ENCODE data around the gene SASH3.

Gene SASH3

DNA sequence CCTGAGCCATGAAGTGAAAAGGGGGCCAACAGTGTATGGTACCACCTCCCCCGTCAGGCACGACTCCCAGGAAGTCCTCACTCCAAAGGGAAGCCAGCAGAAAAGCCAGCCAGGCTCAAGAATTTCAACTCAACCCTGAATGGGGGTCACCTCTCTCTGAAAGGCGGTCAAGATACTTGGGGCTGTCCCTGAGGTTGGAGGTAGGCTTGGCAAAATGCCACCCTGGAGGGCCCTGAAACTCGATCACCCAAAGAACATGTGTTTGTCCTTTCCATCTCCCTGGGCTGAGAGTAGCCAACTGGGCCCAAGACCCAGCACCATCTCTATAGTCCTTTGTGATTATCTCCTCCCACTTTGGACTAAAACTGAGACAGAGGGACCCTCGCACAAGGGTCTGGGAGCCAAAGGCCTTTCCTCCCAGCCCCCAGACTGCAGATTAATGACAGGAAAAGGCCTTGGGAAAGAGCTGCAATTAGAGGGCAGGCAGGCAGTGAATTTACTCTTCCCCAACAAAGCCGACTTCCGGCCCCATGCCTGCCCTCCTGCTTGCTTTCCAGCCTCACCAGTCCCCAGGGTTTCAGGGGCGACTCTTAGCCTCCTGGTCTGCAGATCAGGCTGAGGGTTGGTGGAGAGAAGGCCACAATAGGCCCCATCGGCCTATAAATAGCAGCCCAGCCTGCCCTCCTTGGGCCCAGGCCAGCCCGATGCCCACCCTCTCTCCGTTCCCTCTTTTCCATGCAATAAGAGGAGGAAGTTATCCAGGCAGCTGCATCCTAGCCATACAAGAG, 5.6 kb downstream of the SASH3 start:
- DNase-seq, result no peak

DNA sequence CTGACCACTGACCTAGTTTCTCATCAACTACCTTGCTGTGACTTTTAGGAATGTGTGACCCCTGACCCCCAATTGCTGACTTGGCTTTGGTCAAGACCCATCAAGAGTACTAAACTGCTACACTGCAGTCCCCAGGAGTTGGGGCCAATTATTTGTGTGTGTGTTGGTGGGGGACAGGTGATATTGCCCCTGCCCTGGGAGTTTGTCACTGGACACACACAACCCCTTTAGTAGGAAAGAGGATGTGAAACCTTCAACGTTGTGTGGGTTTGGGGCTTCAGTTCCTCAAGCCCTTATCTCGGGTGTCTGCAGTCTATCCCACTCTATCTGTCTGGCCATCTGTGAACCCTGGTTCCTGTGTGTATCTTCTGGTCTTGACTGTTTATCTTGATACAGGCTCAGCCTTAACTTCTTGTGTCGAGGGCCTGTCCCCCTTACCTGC, 6.5 kb downstream of the SASH3 start:
- DNase-seq, result no peak

DNA sequence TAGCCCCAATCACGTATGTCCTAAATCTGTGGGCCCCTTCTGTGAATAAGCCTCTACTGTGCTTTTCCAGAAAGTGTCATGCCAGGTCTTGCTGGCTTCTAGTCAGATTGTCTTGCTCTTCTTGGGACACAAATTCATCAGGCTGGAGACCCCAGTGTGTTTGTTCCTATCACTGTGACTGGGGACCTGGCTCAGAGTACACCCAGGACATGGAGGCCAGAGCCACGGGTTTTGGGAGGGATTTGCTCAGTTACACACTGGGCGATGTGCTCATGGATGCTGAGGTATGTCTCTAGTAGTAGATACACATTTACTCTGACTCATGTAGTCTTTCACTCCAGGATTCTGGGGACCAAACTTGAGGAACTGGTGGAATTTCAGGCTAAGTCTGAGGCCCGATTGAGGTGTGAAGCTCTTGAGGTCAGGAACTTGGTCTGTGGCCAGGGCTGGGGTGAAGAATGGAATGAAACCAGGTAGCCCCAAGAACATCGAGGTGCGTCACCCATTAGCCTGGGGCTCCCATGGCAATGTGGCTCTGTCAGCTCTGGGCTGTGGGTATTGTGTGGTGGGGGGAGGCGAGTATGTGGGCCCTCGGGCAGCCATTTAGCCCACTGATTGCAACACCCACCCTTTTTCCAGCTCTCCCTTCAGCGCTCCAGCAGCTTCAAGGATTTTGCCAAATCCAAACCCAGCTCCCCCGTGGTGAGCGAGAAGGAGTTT, 7.7 kb downstream of the SASH3 start:
- DNase-seq, result no peak

DNA sequence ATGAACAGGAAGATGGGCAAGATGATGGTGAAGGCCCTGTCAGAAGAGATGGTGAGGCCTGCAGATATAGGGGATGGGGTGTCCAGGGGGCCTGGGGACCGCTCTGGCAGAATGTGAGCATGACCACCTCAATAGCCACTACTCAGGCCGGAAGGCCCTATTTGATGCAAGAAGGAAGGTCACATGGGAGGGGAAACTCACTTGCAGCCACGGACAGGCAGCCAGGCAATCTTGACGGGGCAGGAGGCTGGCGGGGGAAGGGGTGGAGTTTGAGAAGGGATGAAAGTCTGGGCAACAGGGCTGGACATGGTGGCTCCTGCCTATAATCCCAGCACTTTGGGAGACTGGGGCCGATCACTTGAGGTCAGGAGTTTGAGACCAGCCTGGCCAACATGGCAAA, 8.8 kb downstream of the SASH3 start:
- no peak for DNase-seq

DNA sequence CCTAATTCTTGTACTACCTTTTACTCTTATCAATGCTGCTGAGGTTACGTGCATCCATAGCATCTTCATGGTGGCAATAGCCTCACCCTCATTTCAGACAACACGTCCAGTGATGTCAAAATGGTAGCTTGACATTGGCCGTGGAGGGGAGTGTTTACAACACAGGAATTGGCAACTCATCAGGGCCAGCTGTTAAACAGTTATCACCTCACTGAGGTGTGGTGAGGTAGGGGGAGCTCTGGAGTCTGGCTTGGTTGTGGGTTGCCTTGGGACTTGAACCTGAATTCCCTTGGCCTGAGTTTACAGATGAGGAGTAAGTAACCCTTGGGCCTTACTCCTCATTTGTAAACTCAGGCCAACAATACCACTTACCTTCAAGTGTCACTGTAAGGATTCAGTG, 10.4 kb downstream of the SASH3 start:
- no peak for DNase-seq

DNA sequence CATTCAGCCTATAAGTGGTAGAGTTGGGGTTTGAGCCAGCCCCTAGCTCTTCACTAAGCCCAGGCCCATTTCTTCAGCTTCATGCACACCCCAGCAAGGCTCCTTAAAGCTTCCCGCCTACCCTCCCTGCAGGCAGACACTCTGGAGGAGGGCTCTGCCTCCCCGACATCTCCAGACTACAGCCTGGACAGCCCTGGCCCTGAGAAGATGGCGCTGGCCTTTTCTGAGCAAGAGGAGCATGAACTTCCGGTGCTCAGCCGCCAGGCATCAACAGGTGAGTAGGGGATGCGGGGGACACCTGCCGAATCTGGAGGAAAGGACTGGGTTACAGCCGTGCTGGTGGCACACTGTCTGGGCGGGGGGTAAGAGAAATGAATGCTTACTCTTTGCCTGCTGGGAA, 11.1 kb downstream of the SASH3 start:
- DNase-seq, result no peak

DNA sequence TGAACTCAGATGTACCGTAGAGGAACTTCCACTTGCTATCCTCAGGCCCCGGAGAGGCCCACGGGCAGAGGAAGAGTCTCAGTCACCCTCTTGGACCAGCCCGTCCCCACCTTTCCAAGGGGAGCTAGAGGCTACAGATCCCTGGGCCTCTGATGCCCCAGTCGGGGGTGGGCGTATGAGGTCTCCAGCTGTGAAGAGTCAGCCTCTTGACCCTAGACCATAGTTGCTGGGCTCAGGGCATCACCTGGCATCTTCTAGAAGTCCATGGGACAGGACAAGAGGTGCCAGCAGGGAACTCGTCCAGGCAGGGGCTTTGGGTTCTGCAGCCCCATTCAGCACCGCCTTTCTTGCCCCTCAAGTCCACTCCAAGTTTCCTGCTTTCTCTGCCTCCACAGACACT, 11.6 kb downstream of the SASH3 start:
- DNase-seq, result no peak

DNA sequence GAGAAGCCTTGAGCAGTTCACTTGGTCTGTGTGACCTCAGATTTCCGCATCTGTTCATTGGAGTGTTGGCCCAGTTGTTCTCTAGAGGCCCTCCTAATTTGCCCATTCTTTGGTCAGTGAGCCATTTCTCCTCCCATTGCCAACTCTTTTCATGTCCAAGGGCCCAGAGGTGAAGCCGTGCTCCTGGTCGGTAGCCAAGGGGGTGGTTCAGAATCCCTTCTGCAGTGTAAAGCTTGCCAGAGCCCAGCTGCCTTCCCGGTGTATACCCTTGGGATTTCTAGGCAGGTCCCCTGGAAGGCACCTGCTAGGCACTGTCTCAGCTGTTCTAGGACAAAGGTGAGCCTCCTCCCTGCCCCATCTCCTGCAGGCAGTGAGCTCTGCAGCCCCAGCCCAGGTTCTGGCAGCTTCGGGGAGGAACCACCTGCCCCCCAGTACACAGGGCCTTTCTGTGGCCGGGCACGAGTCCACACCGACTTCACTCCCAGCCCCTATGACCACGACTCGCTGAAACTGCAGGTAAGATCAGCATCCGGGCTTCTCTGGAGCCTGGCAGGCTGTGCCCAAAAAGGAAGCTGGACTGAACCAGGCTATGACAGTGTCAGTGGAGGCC, 12.3 kb downstream of the SASH3 start:
- no peak for DNase-seq

DNA sequence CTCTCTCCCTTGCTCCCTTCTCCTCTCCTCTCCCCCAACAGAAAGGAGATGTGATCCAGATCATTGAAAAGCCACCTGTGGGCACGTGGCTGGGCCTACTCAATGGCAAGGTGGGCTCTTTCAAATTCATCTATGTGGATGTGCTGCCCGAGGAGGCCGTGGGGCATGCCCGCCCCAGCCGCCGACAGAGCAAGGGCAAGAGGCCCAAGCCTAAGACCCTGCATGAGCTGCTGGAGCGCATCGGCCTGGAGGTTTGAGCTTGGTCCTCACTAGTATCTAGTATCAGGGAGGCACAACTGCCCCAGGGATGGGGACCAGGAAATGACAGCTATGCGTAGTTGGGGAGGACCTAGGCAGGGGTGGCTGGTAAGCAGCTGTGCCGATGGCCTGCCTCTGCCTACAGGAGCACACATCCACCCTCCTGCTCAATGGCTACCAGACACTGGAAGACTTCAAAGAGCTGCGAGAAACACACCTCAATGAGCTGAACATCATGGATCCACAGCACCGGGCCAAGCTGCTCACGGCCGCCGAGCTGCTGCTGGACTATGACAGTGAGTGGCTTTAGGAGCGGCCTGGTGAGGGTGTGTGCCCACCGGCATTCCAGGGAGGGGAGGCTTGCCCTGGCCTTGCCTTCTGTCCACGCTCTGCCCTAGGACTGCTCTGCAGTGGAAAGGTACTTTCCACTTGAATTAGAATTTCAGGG, 13.0 kb downstream of the SASH3 start:
- no peak for DNase-seq

DNA sequence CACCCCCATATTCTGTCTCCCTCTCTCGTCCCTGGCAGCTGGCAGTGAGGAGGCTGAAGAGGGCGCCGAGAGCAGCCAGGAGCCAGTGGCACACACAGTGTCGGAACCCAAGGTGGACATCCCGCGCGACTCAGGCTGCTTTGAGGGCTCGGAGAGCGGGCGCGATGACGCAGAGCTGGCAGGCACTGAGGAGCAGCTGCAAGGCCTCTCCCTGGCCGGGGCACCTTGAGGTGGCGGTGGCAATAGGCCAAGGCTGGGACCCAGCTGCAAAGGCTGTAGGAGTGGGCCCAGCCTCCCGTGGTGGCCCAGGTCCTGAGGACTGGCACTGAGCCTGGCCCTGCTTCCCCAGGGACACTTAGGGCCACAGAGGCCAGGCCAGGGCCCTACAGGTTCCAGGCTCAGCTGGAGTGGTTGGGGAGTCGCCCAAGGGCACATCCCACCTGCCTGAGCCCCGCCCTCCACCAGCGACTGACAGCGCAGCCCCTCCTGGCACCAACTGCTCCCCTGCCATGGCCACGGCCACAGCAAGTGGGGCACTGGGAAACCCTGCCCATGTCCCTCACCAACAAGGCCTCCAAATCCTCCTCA, 13.9 kb downstream of the SASH3 start:
- DNase-seq, result no peak

DNA sequence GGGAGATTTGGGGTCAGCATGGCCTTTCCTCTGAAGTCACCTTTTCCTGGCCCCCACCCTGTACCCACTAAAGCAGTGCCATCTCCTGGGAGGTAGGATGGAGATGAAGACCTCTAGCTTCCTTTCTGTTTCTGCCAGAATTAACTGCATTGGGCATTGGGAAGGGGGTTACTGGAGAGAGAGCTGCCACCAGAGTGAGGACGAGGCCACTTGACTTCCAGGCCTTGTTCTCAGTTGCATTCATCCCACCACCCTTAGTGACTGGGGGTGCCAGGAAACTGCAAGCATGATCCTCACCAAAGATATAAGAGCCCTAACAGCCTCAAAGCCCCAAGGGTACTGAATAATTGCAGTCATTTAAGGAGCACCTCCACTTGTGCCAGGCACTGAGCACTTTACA, 15.8 kb downstream of the SASH3 start:
- DNase-seq, result no peak

DNA sequence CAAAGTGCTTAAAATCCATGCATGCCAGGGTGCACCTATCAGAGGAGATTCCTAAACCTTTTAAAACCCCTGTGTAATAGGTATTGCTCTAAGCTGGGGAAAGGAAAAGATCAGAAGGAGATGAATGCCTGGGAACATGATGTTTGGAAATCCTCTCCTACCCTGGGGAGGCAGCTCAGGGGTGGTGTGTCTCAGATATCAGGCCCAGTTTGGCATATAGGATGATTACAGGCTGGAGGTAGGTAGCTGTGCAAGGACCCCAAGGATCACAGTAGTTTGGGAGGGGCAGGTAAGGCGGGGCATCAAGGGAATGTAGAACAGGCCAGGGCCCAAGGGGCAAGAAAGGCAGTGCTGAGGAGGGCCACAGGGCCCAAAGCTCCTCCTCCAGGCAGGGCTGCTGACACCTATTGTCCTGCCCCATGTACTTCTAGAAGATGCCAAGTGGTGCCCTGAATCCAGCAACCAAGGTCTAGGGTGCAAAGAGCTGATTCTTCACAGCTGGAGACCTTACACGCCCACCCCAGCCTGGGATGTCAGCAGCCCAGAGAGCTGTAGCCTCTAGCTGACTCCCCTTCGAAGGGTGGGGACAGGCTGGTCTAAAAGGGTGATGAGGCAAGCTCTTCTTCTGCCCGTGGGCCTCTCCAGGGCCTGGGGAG, 17.6 kb downstream of the SASH3 start:
- no peak for DNase-seq

DNA sequence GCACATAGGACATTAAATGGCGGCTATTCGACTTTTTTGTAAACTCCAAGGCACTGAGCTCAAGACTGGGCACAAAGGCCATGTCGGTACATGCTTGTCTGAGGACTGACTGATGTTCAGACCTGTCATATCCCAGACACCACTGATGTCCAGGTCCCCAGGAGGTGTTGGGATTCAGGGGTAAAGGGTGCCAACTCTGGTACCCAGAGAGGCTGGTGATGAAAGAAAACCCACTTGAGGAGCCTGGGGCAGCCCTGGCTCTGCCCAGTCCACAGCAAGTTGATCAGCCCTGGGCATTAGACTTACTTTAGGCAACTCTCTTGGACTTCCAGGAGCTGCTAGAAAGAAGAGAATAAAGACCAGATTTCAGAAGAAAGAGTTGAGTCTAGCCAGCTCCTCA, 18.7 kb downstream of the SASH3 start:
- no peak for DNase-seq

DNA sequence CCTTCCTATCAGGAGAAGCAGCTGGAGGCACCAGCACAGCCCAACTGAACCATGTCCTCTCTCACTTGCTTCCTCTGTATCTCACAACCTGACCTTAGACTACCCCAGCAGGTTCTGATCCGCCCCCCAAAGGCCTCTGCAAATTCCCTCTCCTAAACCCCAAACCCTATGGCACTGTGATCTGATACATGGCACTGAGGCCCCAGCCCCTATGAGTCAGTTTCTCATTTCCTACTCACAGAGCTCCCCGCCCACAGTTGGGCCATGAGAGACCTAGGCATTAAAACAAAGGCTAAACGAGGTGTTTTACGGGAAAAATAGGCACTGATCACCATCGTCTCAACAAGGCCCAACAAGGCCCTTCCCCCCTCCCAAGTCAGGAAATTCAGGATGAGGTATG, 19.1 kb downstream of the SASH3 start:
- DNase-seq, result no peak

DNA sequence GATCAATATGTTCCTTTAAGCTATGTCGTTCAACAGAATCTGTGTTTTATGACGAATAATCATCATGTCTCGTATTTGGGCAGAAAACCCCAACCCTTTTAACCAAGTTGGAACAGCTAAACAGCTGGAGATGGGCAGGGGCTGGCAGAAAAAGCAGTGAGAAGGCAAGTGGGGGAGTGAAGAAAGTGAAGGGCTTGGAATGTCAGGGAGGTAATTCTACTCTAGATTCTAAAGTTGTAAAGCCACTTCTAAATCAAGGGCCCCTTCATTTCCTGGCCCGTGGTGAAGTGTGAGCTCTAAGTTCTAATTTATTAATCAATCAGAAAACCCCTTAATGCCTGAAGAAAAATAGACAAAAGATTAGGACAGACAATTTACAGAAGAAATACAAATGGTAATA, 20.4 kb downstream of the SASH3 start:
- no peak for DNase-seq

DNA sequence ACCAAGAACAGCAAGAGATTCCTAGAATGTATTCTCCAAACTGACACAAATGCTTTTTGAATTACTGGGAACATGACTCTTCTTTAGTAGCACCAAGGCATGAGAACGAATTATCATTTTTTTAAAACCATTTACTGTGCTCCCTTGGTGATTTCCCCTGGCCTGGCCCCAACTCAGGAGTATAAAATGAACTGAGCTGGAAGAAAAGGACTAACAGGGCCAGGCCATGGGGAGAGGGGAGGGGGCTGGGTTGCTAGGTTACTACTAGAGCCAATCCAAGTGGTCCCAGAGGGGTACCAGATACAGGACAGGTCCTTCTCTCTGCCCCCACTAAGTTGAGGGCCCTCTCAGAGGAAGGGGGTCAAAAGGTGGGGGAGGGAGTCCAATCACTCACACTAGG, 23.1 kb downstream of the SASH3 start:
- DNase-seq, result no peak

DNA sequence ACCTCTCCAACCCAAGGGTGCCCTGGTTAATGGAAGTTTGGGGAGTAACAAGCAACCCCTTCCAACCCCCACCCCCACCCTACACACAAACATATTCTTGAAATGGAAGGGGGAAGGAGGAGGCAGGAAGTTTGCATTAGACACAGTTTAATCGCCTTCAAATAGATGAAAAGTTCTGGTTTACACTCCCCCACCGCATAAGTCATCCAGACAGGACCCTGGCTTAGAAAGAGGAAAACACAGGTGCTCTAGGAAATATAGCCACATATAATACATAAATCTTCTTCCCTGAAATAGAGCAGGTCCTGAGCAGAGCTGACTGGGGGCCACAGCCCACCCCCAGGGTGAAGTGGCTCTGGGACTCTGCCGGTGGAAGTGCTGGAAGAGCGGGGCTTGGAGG, 25.1 kb downstream of the SASH3 start:
- DNase-seq, result no peak

DNA sequence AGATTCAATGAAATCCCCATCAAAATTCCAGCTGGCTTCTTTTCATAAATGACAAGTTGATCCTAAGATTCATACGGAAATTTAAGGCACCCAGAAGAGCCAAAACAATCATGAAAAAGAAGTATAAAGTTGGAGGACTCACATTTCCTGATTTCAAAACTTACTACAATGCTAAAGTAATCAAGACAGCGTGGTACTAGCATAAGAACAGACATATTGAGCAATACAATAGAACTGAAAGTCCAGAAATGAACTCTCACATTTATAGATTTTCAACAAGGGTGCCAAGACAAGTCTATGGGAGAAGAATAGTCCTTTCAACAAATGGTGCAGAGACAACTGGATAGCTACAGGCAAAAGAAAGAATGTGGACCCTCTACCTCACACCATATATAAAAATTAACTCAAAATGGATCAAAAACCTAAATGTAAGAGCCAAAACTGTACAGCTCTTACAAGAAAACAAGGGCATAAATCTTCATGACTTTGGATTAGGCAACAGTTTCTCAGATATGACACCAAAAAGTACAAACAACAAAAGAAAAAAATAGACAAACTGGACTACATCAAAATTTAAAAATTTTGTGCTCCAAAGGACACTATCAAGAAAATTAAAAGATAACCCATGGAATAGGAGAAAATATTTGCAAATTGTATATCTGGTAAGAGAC, 28.5 kb downstream of the SASH3 start:
- no peak for DNase-seq

DNA sequence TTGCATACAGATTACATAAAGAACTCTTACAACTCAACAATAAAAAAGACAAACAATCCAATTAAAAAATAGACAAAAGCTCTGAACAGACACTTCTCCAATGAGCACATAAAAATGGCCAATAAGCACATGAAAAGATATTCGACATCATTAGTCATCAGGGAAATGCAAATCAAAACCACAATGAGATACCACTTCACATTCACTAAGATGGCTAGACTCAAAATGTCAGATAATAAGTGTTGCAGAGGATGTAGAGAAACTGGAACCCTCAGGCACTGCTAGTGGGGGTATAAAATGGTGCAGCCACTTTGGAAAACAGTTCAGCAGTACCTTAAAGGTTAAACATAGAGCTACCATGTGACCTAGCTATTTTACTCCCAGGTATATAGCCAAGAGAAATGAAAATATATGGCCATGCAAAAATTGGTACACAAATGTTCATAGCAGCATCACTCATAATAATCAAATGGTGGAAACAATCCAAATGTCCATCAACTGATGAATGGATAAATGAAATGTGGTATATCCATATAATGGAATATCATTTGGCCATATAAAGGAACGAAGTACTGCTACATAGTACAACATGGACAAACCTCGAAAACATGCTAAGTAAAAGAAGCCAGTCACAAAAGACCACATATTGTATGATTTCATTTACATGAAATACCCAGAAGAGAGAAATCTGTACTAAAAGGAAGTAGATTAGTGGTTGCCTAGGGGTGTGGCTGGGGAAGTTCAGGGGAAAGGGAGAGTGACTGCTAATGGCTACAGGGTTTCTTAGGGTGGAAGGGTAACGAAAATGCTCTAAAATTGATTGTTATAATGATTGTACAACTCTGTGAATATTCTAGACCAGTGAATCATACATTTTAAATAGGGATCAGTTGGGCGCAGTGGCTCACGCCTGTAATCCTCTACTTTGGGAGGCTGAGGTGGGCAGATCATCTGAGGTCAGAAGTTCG, 29.4 kb downstream of the SASH3 start:
- DNase-seq, result no peak

DNA sequence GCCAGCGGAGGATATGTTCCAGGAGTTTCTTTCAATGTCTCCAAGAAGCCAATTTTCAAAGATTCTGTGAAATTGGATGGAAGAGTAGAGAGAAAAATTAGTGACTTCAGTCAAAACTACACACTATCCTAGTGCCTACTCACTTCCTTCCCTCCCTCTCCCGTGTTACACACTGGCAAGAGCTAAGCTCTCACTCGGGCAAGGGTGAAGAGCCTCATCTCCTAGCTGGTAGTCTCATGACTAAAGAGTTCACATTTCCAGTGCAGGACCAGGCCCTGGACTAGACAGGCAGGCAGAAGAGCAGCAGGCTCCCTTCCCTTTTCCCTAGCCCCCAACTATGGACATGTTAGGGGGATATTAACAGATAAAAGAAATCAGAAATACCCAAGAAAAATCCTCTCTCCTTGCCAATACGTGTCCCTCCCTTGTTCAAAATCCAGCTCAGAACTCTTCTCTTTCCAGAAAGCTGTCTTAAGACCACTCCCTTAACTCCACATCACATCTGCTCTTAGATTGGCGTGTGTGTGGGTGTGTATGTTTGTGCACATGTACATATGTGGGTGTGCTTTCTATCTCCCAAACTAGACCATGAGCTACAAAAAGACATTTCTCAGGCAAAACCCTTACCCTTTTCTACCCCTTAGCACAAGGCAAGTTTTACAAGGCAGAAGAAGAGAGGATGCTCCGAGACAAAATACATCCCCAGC, 34.1 kb downstream of the SASH3 start:
- no peak for DNase-seq

Measured in NCI-H82 (cell line).